ENCODE results near the gene TMEM119. TPM values are rescaled to one million over a fixed set of nuclear protein-coding genes. Genes with fewer than 3 reads are reported as not detected.

Gene TMEM119
- total RNA-seq, 3 donors from 2014 or later: 12.1 to 21.0 (median 12.5) TPM

GRCh38 chr12:108640802-108641445 lies 43.0 kb upstream of the TMEM119 start:
- Histone ChIP-seq H3K27me3 (no peaks in the 10 kb centered on the region), H3K4me3 (no peak overlapping the region), H3K9me3 (no peaks in the 10 kb centered on the region), H3K36me3 (no peaks in the 10 kb centered on the region), H3K4me1 (no peaks in the 10 kb centered on the region), H3K27ac (peak overlapping the region in 1 of 2 donors; percentile 3)
- DNase-seq (ENCODE audit: low spot score in 2 of 2): no peak
- intact Hi-C loops (cut with DNase I; ENCODE audit: low total_unique reads): no loop called here
- no peak for TF ChIP-seq CTCF (IDR thresholded peaks at IDR 0.05)
- TF ChIP-seq POLR2A (IDR thresholded peaks at IDR 0.05): no peak
- no peak for TF ChIP-seq POLR2AphosphoS5 (IDR thresholded peaks at IDR 0.05)

GRCh38 chr12:108638997-108639822 lies 41.3 kb upstream of the TMEM119 start:
- DNase-seq (ENCODE audit: low spot score in 2 of 2): no peak
- H3K27ac ChIP-seq: peak overlapping the region in 1 of 2 donors; percentile 25
- no peaks in the 10 kb centered on the region for H3K9me3 ChIP-seq
- intact Hi-C loops (cut with DNase I; ENCODE audit: low total_unique reads): no loop called here
- H3K4me1 ChIP-seq: no peaks in the 10 kb centered on the region
- H3K27me3 ChIP-seq: no peaks in the 10 kb centered on the region
- no peak for TF ChIP-seq POLR2AphosphoS5 (IDR thresholded peaks at IDR 0.05)
- no peak for TF ChIP-seq POLR2A (IDR thresholded peaks at IDR 0.05)
- no peak for TF ChIP-seq CTCF (IDR thresholded peaks at IDR 0.05)
- no peaks in the 10 kb centered on the region for H3K36me3 ChIP-seq
- H3K4me3 ChIP-seq: no peak overlapping the region

- intact Hi-C loops (cut with DNase I; ENCODE audit: low total_unique reads): no loop called here
- no peaks in the 10 kb centered on the region for H3K4me1 ChIP-seq
- peak overlapping the region; percentile 25 to 42 for H3K27ac ChIP-seq
- TF ChIP-seq POLR2A (IDR thresholded peaks at IDR 0.05) (no peak), CTCF (IDR thresholded peaks at IDR 0.05) (no peak), POLR2AphosphoS5 (IDR thresholded peaks at IDR 0.05) (no peak)
- H3K4me3 ChIP-seq: peak overlapping the region in 1 of 3 donors; percentile 44
- H3K36me3 ChIP-seq: no peaks in the 10 kb centered on the region
- H3K27me3 ChIP-seq: no peaks in the 10 kb centered on the region
- DNase-seq (ENCODE audit: low spot score in 2 of 2): no peak
- H3K9me3 ChIP-seq: no peaks in the 10 kb centered on the region
Observed at GRCh38 chr12:108638141-108638827, 40.4 kb upstream of the TMEM119 start.

GRCh38 chr12:108637222-108637971 lies 39.5 kb upstream of the TMEM119 start:
- DNase-seq (ENCODE audit: low spot score in 2 of 2): no peak
- Histone ChIP-seq H3K9me3 (no peaks in the 10 kb centered on the region), H3K27me3 (no peaks in the 10 kb centered on the region), H3K4me3 (no peak overlapping the region), H3K36me3 (no peaks in the 10 kb centered on the region), H3K27ac (no peak overlapping the region), H3K4me1 (no peaks in the 10 kb centered on the region)
- TF ChIP-seq CTCF (IDR thresholded peaks at IDR 0.05): no peak
- TF ChIP-seq POLR2A (IDR thresholded peaks at IDR 0.05): no peak
- TF ChIP-seq POLR2AphosphoS5 (IDR thresholded peaks at IDR 0.05): no peak
- intact Hi-C loops (cut with DNase I; ENCODE audit: low total_unique reads): no loop called here
